WERI-Rb-1 (cell line): Measurements from ENCODE around the gene SAP30L.

ENCODE experiments used
- DNase-seq: peaks from one replicate; pipeline ENCODE4 v3.0.0-alpha.2; 2020
- H3K27ac ChIP-seq: fragments of 250-450 bp; sonication (Bioruptor Pico); 2 replicates; pipeline ENCODE4 v1.5.1; 2020; ENCODE audit warnings: mild to moderate bottlenecking, moderate library complexity
- H3K27me3 ChIP-seq: fragments of 250-450 bp; sonication (Bioruptor Pico); 2 replicates; pipeline ENCODE4 v1.5.1; 2021; ENCODE audit warnings: mild to moderate bottlenecking, low read depth, moderate library complexity; ENCODE audit not compliant: insufficient read depth, severe bottlenecking
- H3K36me3 ChIP-seq: fragments of 250-450 bp; sonication (Bioruptor Pico); 2 replicates; pipeline ENCODE4 v1.5.1; 2020; ENCODE audit warnings: mild to moderate bottlenecking, moderate library complexity
- H3K4me3 ChIP-seq: 2 replicates; pipeline ENCODE4 v1.5.1; 2011; ENCODE audit warnings: low read depth, mild to moderate bottlenecking, control low read depth, low read length
- H3K9me3 ChIP-seq: fragments of 250-450 bp; sonication (Bioruptor Pico); 2 replicates; pipeline ENCODE4 v1.5.1; 2021; ENCODE audit warnings: mild to moderate bottlenecking, moderate library complexity; ENCODE audit not compliant: severe bottlenecking
- CTCF ChIP-seq: IDR thresholded peaks from 2 replicates; pipeline ENCODE4 v1.5.1; 2011; ENCODE audit warnings: low read depth, mild to moderate bottlenecking, control low read depth, inconsistent platforms, low read length

The SAP30L gene

GRCh38 chr5:154411338-154411737, 34.5 kb upstream of the SAP30L start:
- no peaks in the 10 kb centered on the region for H3K9me3 ChIP-seq
- no peaks in the 10 kb centered on the region for H3K27me3 ChIP-seq
- DNase-seq = no peak
- H3K4me3 ChIP-seq = no peak overlapping the region
- H3K36me3 ChIP-seq = no peaks in the 10 kb centered on the region
- no peak for TF ChIP-seq CTCF
- H3K27ac ChIP-seq = no peak overlapping the region

GRCh38 chr5:154412316-154412715, 33.5 kb upstream of the SAP30L start:
- no peak for TF ChIP-seq CTCF

GRCh38 chr5:154412925-154413324, 32.9 kb upstream of the SAP30L start:
- no peak for TF ChIP-seq CTCF
- no peak overlapping the region for H3K4me3 ChIP-seq
- no peak for DNase-seq
- no peaks in the 10 kb centered on the region for H3K36me3 ChIP-seq
- no peak overlapping the region for H3K27ac ChIP-seq
- no peaks in the 10 kb centered on the region for H3K9me3 ChIP-seq
- H3K27me3 ChIP-seq = no peaks in the 10 kb centered on the region

More at GRCh38 chr5:154412316-154412715, 33.5 kb upstream of the SAP30L start:
- no peak overlapping the region for H3K27ac ChIP-seq
- no peak for DNase-seq
- H3K4me3 ChIP-seq = no peak overlapping the region
- H3K9me3 ChIP-seq = no peaks in the 10 kb centered on the region
- no peaks in the 10 kb centered on the region for H3K27me3 ChIP-seq
- H3K36me3 ChIP-seq = no peaks in the 10 kb centered on the region

GRCh38 chr5:154415114-154415513, 30.7 kb upstream of the SAP30L start:
- H3K36me3 ChIP-seq = no peaks in the 10 kb centered on the region
- no peak for TF ChIP-seq CTCF
- no peak for DNase-seq

GRCh38 chr5:154418344-154418820, 27.4 kb upstream of the SAP30L start:
- no peaks in the 10 kb centered on the region for H3K27me3 ChIP-seq
- no peak for DNase-seq
- no peaks in the 10 kb centered on the region for H3K36me3 ChIP-seq
- no peak overlapping the region for H3K27ac ChIP-seq
- no peak for TF ChIP-seq CTCF
- H3K9me3 ChIP-seq = no peaks in the 10 kb centered on the region
- H3K4me3 ChIP-seq = no peak overlapping the region

More at GRCh38 chr5:154415114-154415513, 30.7 kb upstream of the SAP30L start:
- H3K9me3 ChIP-seq = no peaks in the 10 kb centered on the region
- no peaks in the 10 kb centered on the region for H3K27me3 ChIP-seq
- H3K4me3 ChIP-seq = no peak overlapping the region
- no peak overlapping the region for H3K27ac ChIP-seq

GRCh38 chr5:154419236-154419635, 26.6 kb upstream of the SAP30L start:
- H3K4me3 ChIP-seq = no peak overlapping the region
- H3K27ac ChIP-seq = no peak overlapping the region
- DNase-seq = no peak
- no peaks in the 10 kb centered on the region for H3K9me3 ChIP-seq
- no peak for TF ChIP-seq CTCF
- no peaks in the 10 kb centered on the region for H3K36me3 ChIP-seq
- H3K27me3 ChIP-seq = no peaks in the 10 kb centered on the region
